Measurements from ENCODE around the gene NEU3. TPM values are rescaled to one million over a fixed set of nuclear protein-coding genes. Genes with fewer than 3 reads are reported as not detected.
"Not testable (repeated sequence)": the region's sequence is repeated elsewhere in the genome, so short reads cannot be mapped to it uniquely, and the experiment has no call there.

Gene NEU3
- total and polyA plus RNA-seq, 2 donors (not counting 1 experiment from before 2014, with no cell fraction given): 17.0 to 17.4 TPM

- CTCF ChIA-PET: interaction anchor here (2.9 kb wide), 1 partner anchor 10 kb away, joined by 16 read pairs; no protein-coding TSS in a partner anchor
- no peak for ATAC-seq (ENCODE audit: low read depth)
- intact Hi-C loops (cut with micrococcal nuclease): no loop called here
Measured at GRCh38 chr11:75013051-75013450, 24.3 kb downstream of the NEU3 start.

GRCh38 chr11:75014129-75014528, 25.4 kb downstream of the NEU3 start:
- CTCF ChIA-PET: interaction anchor here (0.7 to 2.9 kb wide), 3 partner anchors 9 to 234 kb away, joined by 3 to 16 read pairs (median 3); no protein-coding TSS in a partner anchor
- no peaks in the 10 kb centered on the region for H3K27me3 Mint-ChIP-seq
- TF ChIP-seq EZH2 (IDR thresholded peaks at IDR 0.05; ENCODE audit: borderline replicate concordance, insufficient read depth, low read depth, low read length, poor library complexity, severe bottlenecking): no peak
- TF ChIP-seq CTCF (IDR thresholded peaks at IDR 0.05): no peak
- H3K27ac Mint-ChIP-seq: no peak overlapping the region
- no peak overlapping the region for H2AFZ ChIP-seq (ENCODE audit: insufficient read depth, low read depth, low read length, poor library complexity, severe bottlenecking)
- H3K4me1 Mint-ChIP-seq: no peaks in the 10 kb centered on the region
- H3K4me1 ChIP-seq (ENCODE audit: control insufficient read depth in 2 of 2, insufficient read depth in 2 of 2, low read length in 2 of 2): no peaks in the 10 kb centered on the region
- peaks cover 0 to 22% of the 10 kb centered on the region in 2 experiments for H3K36me3 ChIP-seq (replicated peaks in 1 of 2; ENCODE audit: control extremely low read depth in 1 of 2, control insufficient read depth in 1 of 2, extremely low read depth in 1 of 2, insufficient read depth in 2 of 2, low read length in 1 of 2)
- H3K79me2 ChIP-seq (ENCODE audit: control insufficient read depth, insufficient read depth, low read length): no peaks in the 10 kb centered on the region
- DNase-seq (no peak), ATAC-seq (ENCODE audit: low read depth) (no peak)
- no peaks in the 10 kb centered on the region for H3K27me3 ChIP-seq (replicated peaks in 1 of 4; ENCODE audit: control extremely low read depth in 1 of 4, control insufficient read depth in 3 of 4, insufficient read depth in 4 of 4, low read length in 3 of 4)
- H3K9me3 Mint-ChIP-seq (ENCODE audit: insufficient read depth): no peaks in the 10 kb centered on the region
- H3K4me2 ChIP-seq (replicated peaks; ENCODE audit: low read depth, low read length, poor library complexity, severe bottlenecking): no peak overlapping the region
- H3K27ac ChIP-seq (ENCODE audit: low read length in 2 of 2): no peak overlapping the region
- peaks cover 0 to under 1% (median 0%) of the 10 kb centered on the region in 3 donors for H3K9me3 ChIP-seq (ENCODE audit: control extremely low read depth in 1 of 3, control insufficient read depth in 2 of 3, insufficient read depth in 1 of 3, low read length in 2 of 3)
- H4K20me1 ChIP-seq (ENCODE audit: control insufficient read depth, insufficient read depth, low read length, poor library complexity, severe bottlenecking): no peaks in the 10 kb centered on the region
- H3K9ac ChIP-seq (ENCODE audit: low read length): no peak overlapping the region
- POLR2A ChIA-PET: no interaction called here
- H3K4me3 Mint-ChIP-seq: no peak overlapping the region
- intact Hi-C loops (cut with micrococcal nuclease): no loop called here
- WGBS (ENCODE audit: insufficient coverage): 100% methylated on average over 1 of the region's 1 CpG
- H3K4me3 ChIP-seq (ENCODE audit: control extremely low read depth in 1 of 5, extremely low read depth in 1 of 5, insufficient read depth in 1 of 5, low read depth in 2 of 5, low read length in 4 of 5): no peak overlapping the region

More at GRCh38 chr11:75013051-75013450, 24.3 kb downstream of the NEU3 start:
- H3K4me3 ChIP-seq (ENCODE audit: control extremely low read depth in 1 of 5, extremely low read depth in 1 of 5, insufficient read depth in 1 of 5, low read depth in 2 of 5, low read length in 4 of 5): no peak overlapping the region
- H3K4me2 ChIP-seq (replicated peaks; ENCODE audit: low read depth, low read length, poor library complexity, severe bottlenecking): no peak overlapping the region
- H3K27ac ChIP-seq (ENCODE audit: low read length in 2 of 2): no peak overlapping the region
- POLR2A ChIA-PET: no interaction called here
- no peaks in the 10 kb centered on the region for H3K4me1 ChIP-seq (ENCODE audit: control insufficient read depth in 2 of 2, insufficient read depth in 2 of 2, low read length in 2 of 2)
- H3K4me1 Mint-ChIP-seq: no peaks in the 10 kb centered on the region
- TF ChIP-seq EZH2 (IDR thresholded peaks at IDR 0.05; ENCODE audit: borderline replicate concordance, insufficient read depth, low read depth, low read length, poor library complexity, severe bottlenecking): no peak
- no peak for TF ChIP-seq CTCF (IDR thresholded peaks at IDR 0.05)
- H3K36me3 ChIP-seq (replicated peaks in 1 of 2; ENCODE audit: control extremely low read depth in 1 of 2, control insufficient read depth in 1 of 2, extremely low read depth in 1 of 2, insufficient read depth in 2 of 2, low read length in 1 of 2): peaks cover 0 to 29% of the 10 kb centered on the region in 2 experiments
- H2AFZ ChIP-seq (ENCODE audit: insufficient read depth, low read depth, low read length, poor library complexity, severe bottlenecking): no peak overlapping the region
- no peaks in the 10 kb centered on the region for H4K20me1 ChIP-seq (ENCODE audit: control insufficient read depth, insufficient read depth, low read length, poor library complexity, severe bottlenecking)
- no peaks in the 10 kb centered on the region for H3K9me3 ChIP-seq (ENCODE audit: control extremely low read depth in 1 of 3, control insufficient read depth in 2 of 3, insufficient read depth in 1 of 3, low read length in 2 of 3)
- no peak overlapping the region for H3K4me3 Mint-ChIP-seq
- H3K27ac Mint-ChIP-seq: no peak overlapping the region
- no peaks in the 10 kb centered on the region for H3K27me3 Mint-ChIP-seq
- no peaks in the 10 kb centered on the region for H3K27me3 ChIP-seq (replicated peaks in 1 of 4; ENCODE audit: control extremely low read depth in 1 of 4, control insufficient read depth in 3 of 4, insufficient read depth in 4 of 4, low read length in 3 of 4)
- no peak for DNase-seq
- H3K79me2 ChIP-seq (ENCODE audit: control insufficient read depth, insufficient read depth, low read length): no peaks in the 10 kb centered on the region
- no peak overlapping the region for H3K9ac ChIP-seq (ENCODE audit: low read length)
- H3K9me3 Mint-ChIP-seq (ENCODE audit: insufficient read depth): no peaks in the 10 kb centered on the region

GRCh38 chr11:75019200-75019599, 30.5 kb downstream of the NEU3 start:
- ATAC-seq (ENCODE audit: low read depth); H3K36me3 ChIP-seq (replicated peaks in 1 of 2; ENCODE audit: control extremely low read depth in 1 of 2, control insufficient read depth in 1 of 2, extremely low read depth in 1 of 2, insufficient read depth in 2 of 2, low read length in 1 of 2); H3K27me3 Mint-ChIP-seq; H3K27ac Mint-ChIP-seq; H3K9me3 Mint-ChIP-seq (ENCODE audit: insufficient read depth); CTCF ChIA-PET; POLR2A ChIA-PET; H2AFZ ChIP-seq (ENCODE audit: insufficient read depth, low read depth, low read length, poor library complexity, severe bottlenecking); H3K27ac ChIP-seq (ENCODE audit: low read length in 2 of 2); H3K9ac ChIP-seq (ENCODE audit: low read length); H3K4me3 Mint-ChIP-seq; H3K79me2 ChIP-seq (ENCODE audit: control insufficient read depth, insufficient read depth, low read length); H3K4me1 Mint-ChIP-seq; H3K4me3 ChIP-seq (ENCODE audit: control extremely low read depth in 1 of 5, extremely low read depth in 1 of 5, insufficient read depth in 1 of 5, low read depth in 2 of 5, low read length in 4 of 5); DNase-seq; intact Hi-C loops (cut with micrococcal nuclease); H4K20me1 ChIP-seq (ENCODE audit: control insufficient read depth, insufficient read depth, low read length, poor library complexity, severe bottlenecking); H3K4me2 ChIP-seq (replicated peaks; ENCODE audit: low read depth, low read length, poor library complexity, severe bottlenecking); H3K4me1 ChIP-seq (ENCODE audit: control insufficient read depth in 2 of 2, insufficient read depth in 2 of 2, low read length in 2 of 2); H3K9me3 ChIP-seq (ENCODE audit: control extremely low read depth in 1 of 3, control insufficient read depth in 2 of 3, insufficient read depth in 1 of 3, low read length in 2 of 3); H3K27me3 ChIP-seq (replicated peaks in 1 of 4; ENCODE audit: control extremely low read depth in 1 of 4, control insufficient read depth in 3 of 4, insufficient read depth in 4 of 4, low read length in 3 of 4): not testable (repeated sequence)
- 96% methylated on average over 3 of the region's 3 CpGs for WGBS (ENCODE audit: insufficient coverage)

Measured in B cell (primary cell).